Endothelial cell of umbilical vein (primary cell): ENCODE results near the gene ERG. TPM values are rescaled to one million over a fixed set of nuclear protein-coding genes. Genes with fewer than 3 reads are reported as not detected.

Experiments used
- BruUV-seq: library from RNA; stranded (reverse); fragments of 400-500 nt; replicated peaks from 2 replicates; lab custom pipeline; 2021; lab: Mats Ljungman, UMichigan
- CTCF ChIA-PET: fragments of 300-600, 350-600 bp; sonication (Branson Sonifier 250); formaldehyde crosslinking; loops from one replicate; lab custom pipeline; 2021; ENCODE audit warnings: antibody characterized with exemption, inconsistent platforms; lab: Charles Lee
- POLR2A ChIA-PET: fragments of 300-600, 350-600 bp; sonication (Branson Sonifier 250); formaldehyde crosslinking; loops from one replicate; lab custom pipeline; 2021; ENCODE audit warnings: antibody characterized with exemption, inconsistent platforms; lab: Charles Lee
- DNase-seq: peaks from one replicate; pipeline ENCODE4 v3.0.0-alpha.2; 2011; ENCODE audit warnings: low read depth, low spot score
- FAIRE-seq: peaks from 2 replicates; lab custom pipeline; 2011; peaks lifted over from hg19 to GRCh38; lab: Jason Lieb, UNC
- H2AFZ ChIP-seq: 2 replicates; pipeline ENCODE4 v1.6.0; 2012; ENCODE audit warnings: low read depth, low read length, control low read depth, inconsistent platforms
- H3K27ac ChIP-seq: 2 replicates; pipeline ENCODE4 v1.5.1; 2011; ENCODE audit warnings: low read depth, mild to moderate bottlenecking, control low read depth, low read length, moderate library complexity; ENCODE audit not compliant: insufficient read depth
- H3K27me3 ChIP-seq, 2 experiments: 2 replicates each; pipeline versions ENCODE4 v1.6.0 to v1.6.1; 2011; ENCODE audit warnings: low read length in 2 of 2, mixed read lengths in 1 of 2; ENCODE audit not compliant: control insufficient read depth in 2 of 2, insufficient read depth in 2 of 2
- H3K36me3 ChIP-seq, 2 experiments: 2 replicates in 1 of 2; 3 replicates in 1 of 2; pipeline ENCODE4 v1.5.1; 2011; ENCODE audit warnings: low read length in 2 of 2, mild to moderate bottlenecking in 1 of 2, moderate library complexity in 1 of 2; ENCODE audit not compliant: control insufficient read depth in 2 of 2, insufficient read depth in 2 of 2; ENCODE audit errors: extremely low read depth in 1 of 2
- H3K4me1 ChIP-seq: 3 replicates; pipeline ENCODE4 v1.5.1; 2011; ENCODE audit warnings: mild to moderate bottlenecking, low read length; ENCODE audit not compliant: control insufficient read depth, insufficient read depth; ENCODE audit errors: extremely low read depth
- H3K4me2 ChIP-seq: 2 replicates; pipeline ENCODE4 v1.6.1; 2011; ENCODE audit warnings: low read length, control low read depth, mixed read lengths; ENCODE audit not compliant: insufficient read depth
- H3K4me3 ChIP-seq, 3 experiments: fragments of 200-600 bp in 1 of 3; sonication (generic), shearing (Covaris generic) in 1 of 3; replicated peaks in 1 of 3; 2 replicates each; pipeline ENCODE4 v1.5.1; 2011 to 2016; ENCODE audit warnings: control low read depth in 3 of 3, low read length in 3 of 3, mild to moderate bottlenecking in 2 of 3, inconsistent platforms in 1 of 3, low read depth in 1 of 3, moderate library complexity in 1 of 3; ENCODE audit not compliant: insufficient read depth in 1 of 3
- H3K79me2 ChIP-seq: 2 replicates; pipeline ENCODE4 v1.6.0; 2012; ENCODE audit warnings: low read length, inconsistent platforms; ENCODE audit not compliant: control insufficient read depth, insufficient read depth
- H3K9ac ChIP-seq: replicated peaks from 2 replicates; pipeline ENCODE3; 2011; ENCODE audit warnings: low read length, control low read depth; ENCODE audit not compliant: insufficient read depth; ENCODE audit errors: extremely low read depth
- H3K9me1 ChIP-seq: replicated peaks from 3 replicates; pipeline ENCODE4 v1.6.0; 2011; ENCODE audit warnings: mild to moderate bottlenecking, low read length; ENCODE audit not compliant: control insufficient read depth, insufficient read depth; ENCODE audit errors: extremely low read depth
- H3K9me3 ChIP-seq: replicated peaks from 2 replicates; pipeline ENCODE4 v1.5.1; 2012; ENCODE audit warnings: low read length, inconsistent platforms; ENCODE audit not compliant: control insufficient read depth, insufficient read depth
- H4K20me1 ChIP-seq: replicated peaks from 2 replicates; pipeline ENCODE3; 2011; ENCODE audit warnings: mild to moderate bottlenecking, low read length; ENCODE audit not compliant: control insufficient read depth, insufficient read depth; ENCODE audit errors: extremely low read depth
- CTCF ChIP-seq, 2 donors: IDR thresholded peaks; 1 replicate in 1 of 2; 2 replicates in 1 of 2; pipeline ENCODE4 v1.5.1; 2011; ENCODE audit warnings: low read length in 2 of 2, mild to moderate bottlenecking in 2 of 2, moderate library complexity in 2 of 2, control low read depth in 1 of 2, inconsistent platforms in 1 of 2, low read depth in 1 of 2; ENCODE audit not compliant: insufficient read depth in 1 of 2; ENCODE audit errors: extremely low read depth in 1 of 2
- EZH2 ChIP-seq: IDR thresholded peaks from 2 replicates; pipeline ENCODE4 v1.6.1; 2012; ENCODE audit warnings: borderline replicate concordance, low read depth, mild to moderate bottlenecking, moderate library complexity, low read length, inconsistent platforms; ENCODE audit not compliant: severe bottlenecking
- GATA2 ChIP-seq: IDR thresholded peaks from 2 replicates; pipeline ENCODE4 v1.7.0; 2011; ENCODE audit warnings: low read depth, mild to moderate bottlenecking, moderate library complexity, mixed read lengths, low read length; ENCODE audit not compliant: insufficient read length, insufficient read depth
- JUN ChIP-seq: IDR thresholded peaks from 2 replicates; pipeline ENCODE4 v1.6.1; 2011; ENCODE audit warnings: borderline replicate concordance, low read depth; ENCODE audit not compliant: insufficient read length, insufficient read depth
- MAX ChIP-seq: IDR thresholded peaks from 2 replicates; pipeline ENCODE4 v1.6.1; 2011; ENCODE audit not compliant: insufficient read depth, insufficient read length
- MYC ChIP-seq: IDR thresholded peaks from one replicate; pipeline ENCODE4 v1.6.1; 2011; ENCODE audit warnings: mild to moderate bottlenecking, low read depth, low read length
- dilution Hi-C: fragments of 300-500 bp; cut with MboI; formaldehyde crosslinking; loops from one replicate; pipeline ENCODE4 v1.15.0; 2019; ENCODE audit warnings: low sequenced_read_pairs; ENCODE audit not compliant: extremely low pct_ligation_motif_present
- intact Hi-C: fragments of 100-400 bp; cut with micrococcal nuclease; formaldehyde crosslinking; loops from one replicate; pipeline ENCODE4 v1.10.0; 2022
- polyA plus RNA-seq, 4 experiments: library from polyadenylated mRNA; depleted of rRNA in 3 of 4; stranded (reverse) in 3 of 4; unstranded in 1 of 4; fragments of >200 nt; gene quantifications; 2 replicates each; pipeline versions ENCODE4 v1.2.1 to v1.2.3, GENCODE V29; 2011 to 2012; ENCODE audit warnings: missing spikeins in 1 of 4
- total RNA-seq: library from RNA; stranded (reverse); gene quantifications from 2 replicates; pipeline ENCODE4 v1.2.3, GENCODE V29; 2021

The ERG gene
- total and polyA plus RNA-seq, 2 donors (not counting 3 experiments of a cell fraction or from before 2014, with no cell fraction given) = 173 to 210 TPM

GRCh38 chr21:38358098-38358497, 140.2 kb downstream of the ERG start:
- no peaks in the 10 kb centered on the region for H4K20me1 ChIP-seq
- H2AFZ ChIP-seq = no peak overlapping the region
- TF ChIP-seq EZH2 = no peak
- no peak for TF ChIP-seq MYC
- no peak for TF ChIP-seq GATA2
- TF ChIP-seq JUN = no peak
- no peak for TF ChIP-seq CTCF (IDR thresholded peaks at IDR 0.05; ENCODE audit: extremely low read depth in 1 of 2, insufficient read depth in 1 of 2, low read depth in 1 of 2, low read length in 2 of 2)
- TF ChIP-seq MAX = no peak
- DNase-seq = no peak
- BruUV-seq = no TSS peak
- H3K4me3 ChIP-seq = no peak overlapping the region
- H3K4me2 ChIP-seq = no peak overlapping the region
- H3K36me3 ChIP-seq = no peaks in the 10 kb centered on the region
- no peak for FAIRE-seq
- no peak overlapping the region for H3K9ac ChIP-seq
- dilution Hi-C loops (loop anchor here (10.0 kb wide), 1 partner anchor 193 kb away; no protein-coding TSS in a partner anchor), intact Hi-C loops (loop anchor here (10.0 kb wide), 1 partner anchor 443 kb away; the partner anchor contains the start of gene KCNJ6)
- no peaks in the 10 kb centered on the region for H3K79me2 ChIP-seq
- ChIA-PET CTCF (interaction anchor here (1.1 to 9.7 kb wide), 6 partner anchors 13 to 657 kb away, joined by 3 to 740 read pairs (median 8); no protein-coding TSS in a partner anchor), POLR2A (no interaction called here)
- no peaks in the 10 kb centered on the region for H3K4me1 ChIP-seq
- H3K9me1 ChIP-seq = no peaks in the 10 kb centered on the region
- H3K9me3 ChIP-seq = no peaks in the 10 kb centered on the region
- H3K27me3 ChIP-seq = peaks cover 0 to 2% of the 10 kb centered on the region in 2 experiments
- H3K27ac ChIP-seq = no peak overlapping the region
